G401 (cell line): Measurements from ENCODE around the gene AMY2B. TPM values are rescaled to one million over a fixed set of nuclear protein-coding genes. Genes with fewer than 3 reads are reported as not detected.
"Not testable (repeated sequence)": the region's sequence is repeated elsewhere in the genome, so short reads cannot be mapped to it uniquely, and the experiment has no call there.

Source experiments
- DNase-seq: peaks from one replicate; pipeline ENCODE4 v3.0.0-alpha.2; 2015; ENCODE audit warnings: low spot score
- in situ Hi-C: cut with HindIII; loops from 2 replicates; pipeline ENCODE4 v1.10.0; 2016; ENCODE audit warnings: low sequenced_read_pairs, mixed read lengths
- total RNA-seq: library from RNA; depleted of rRNA; stranded (reverse); fragments of >200 nt; shearing (Covaris generic); gene quantifications from 2 replicates; pipeline ENCODE4 v1.2.3, GENCODE V29; 2014; rRNA removed

Gene AMY2B
- total RNA-seq, result 0.95 TPM in 1 of 2 replicates, not detected in the other

GRCh38 chr1:103571289-103571688, at the start of gene AMY2B:
Gene AMY2B, plus strand, starts transcription at chr1:103571589. Its CDS starts 14 bp downstream, at chr1:103571603.
- DNase-seq, in situ Hi-C loops: not testable (repeated sequence)

- in situ Hi-C loops, result no loop called here
- DNase-seq, result no peak
Measured at GRCh38 chr1:103523346-103523745, 48.0 kb upstream of the AMY2B start.

- DNase-seq, result peak; percentile 71
Measured at GRCh38 chr1:103525114-103525606, 46.2 kb upstream of the AMY2B start.

GRCh38 chr1:103525607-103526507, 45.5 kb upstream of the AMY2B start, which contains the start of gene RNPC3:
Gene RNPC3, plus strand, starts transcription at chr1:103525699. Its CDS starts 372 bp downstream, at chr1:103526071.
- DNase-seq, result peak; percentile 92
- in situ Hi-C loops, result no loop called here

More at GRCh38 chr1:103525114-103525606, 46.2 kb upstream of the AMY2B start:
- in situ Hi-C loops, result no loop called here

GRCh38 chr1:103527331-103527730, 44.1 kb upstream of the AMY2B start:
- in situ Hi-C loops, result no loop called here
- no peak for DNase-seq

- in situ Hi-C loops, result no loop called here
- DNase-seq, result no peak
Measured at GRCh38 chr1:103529746-103530145, 41.6 kb upstream of the AMY2B start.

- no peak for DNase-seq
- in situ Hi-C loops, result no loop called here
Measured at GRCh38 chr1:103538226-103538625, 33.2 kb upstream of the AMY2B start.

GRCh38 chr1:103541431-103541830, 30.0 kb upstream of the AMY2B start:
- no peak for DNase-seq
- in situ Hi-C loops, result no loop called here

- no peak for DNase-seq
- in situ Hi-C loops, result no loop called here
Measured at GRCh38 chr1:103546496-103546895, 24.9 kb upstream of the AMY2B start.

GRCh38 chr1:103547840-103548239, 23.5 kb upstream of the AMY2B start:
- DNase-seq, result no peak
- in situ Hi-C loops, result no loop called here

GRCh38 chr1:103560427-103560826, 11.0 kb upstream of the AMY2B start:
- DNase-seq, result no peak
- in situ Hi-C loops, result no loop called here

- DNase-seq, in situ Hi-C loops: not testable (repeated sequence)
Measured at GRCh38 chr1:103561124-103561523, 10.3 kb upstream of the AMY2B start.

- no peak for DNase-seq
- in situ Hi-C loops, result no loop called here
Measured at GRCh38 chr1:103561643-103562395, 9.6 kb upstream of the AMY2B start.

GRCh38 chr1:103563056-103563455, 8.3 kb upstream of the AMY2B start:
- no peak for DNase-seq
- in situ Hi-C loops, result no loop called here

GRCh38 chr1:103569493-103569892, 1.9 kb upstream of the AMY2B start:
- in situ Hi-C loops, result no loop called here

GRCh38 chr1:103576065-103576464, 4.7 kb downstream of the AMY2B start:
- in situ Hi-C loops, result no loop called here
- no peak for DNase-seq

More at GRCh38 chr1:103569493-103569892, 1.9 kb upstream of the AMY2B start:
- DNase-seq, result no peak

- DNase-seq, in situ Hi-C loops: not testable (repeated sequence)
Measured at GRCh38 chr1:103576784-103577183, 5.4 kb downstream of the AMY2B start.

GRCh38 chr1:103582464-103582863, 11.1 kb downstream of the AMY2B start:
- DNase-seq, result no peak
- in situ Hi-C loops, result no loop called here

- in situ Hi-C loops, result no loop called here
- no peak for DNase-seq
Measured at GRCh38 chr1:103583887-103584286, 12.5 kb downstream of the AMY2B start.

GRCh38 chr1:103584537-103584936, 13.1 kb downstream of the AMY2B start:
- no peak for DNase-seq
- in situ Hi-C loops, result no loop called here
